ENCODE measurements around the gene LAMC3.

The LAMC3 gene

DNA sequence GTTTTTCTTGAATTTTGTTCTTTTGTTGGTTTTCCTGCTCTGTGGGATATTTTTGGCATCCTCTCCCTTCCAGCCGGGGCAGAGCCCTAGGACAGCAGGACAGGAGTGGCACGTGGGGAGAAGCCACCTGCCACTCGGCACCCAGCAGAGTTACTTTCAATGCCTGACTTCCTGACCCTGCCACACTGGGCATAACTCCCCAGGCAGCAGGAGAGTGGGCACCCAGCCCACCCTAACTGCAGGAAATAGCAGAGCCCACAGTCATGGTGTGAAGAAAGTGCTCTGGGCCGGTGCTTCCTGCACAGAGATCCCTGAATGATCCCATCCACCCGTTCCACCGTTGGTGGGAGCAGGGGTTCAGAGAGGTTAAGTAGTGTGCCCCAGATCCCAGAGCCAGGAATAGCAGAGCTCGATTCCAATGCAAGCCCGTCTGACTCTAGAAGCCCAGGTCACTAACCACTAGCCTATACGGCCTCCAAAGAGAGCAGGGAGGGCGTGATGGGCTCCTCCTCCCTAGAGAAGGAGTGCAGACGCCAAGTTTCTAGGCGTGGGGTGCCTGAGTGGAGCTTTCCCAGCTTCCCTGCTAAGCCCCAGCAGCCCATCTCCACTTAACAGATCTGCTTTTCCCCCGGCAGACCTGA, 108.3 kb downstream of the LAMC3 start:
- no peak for DNase-seq (ENCODE audit: low spot score)

DNA sequence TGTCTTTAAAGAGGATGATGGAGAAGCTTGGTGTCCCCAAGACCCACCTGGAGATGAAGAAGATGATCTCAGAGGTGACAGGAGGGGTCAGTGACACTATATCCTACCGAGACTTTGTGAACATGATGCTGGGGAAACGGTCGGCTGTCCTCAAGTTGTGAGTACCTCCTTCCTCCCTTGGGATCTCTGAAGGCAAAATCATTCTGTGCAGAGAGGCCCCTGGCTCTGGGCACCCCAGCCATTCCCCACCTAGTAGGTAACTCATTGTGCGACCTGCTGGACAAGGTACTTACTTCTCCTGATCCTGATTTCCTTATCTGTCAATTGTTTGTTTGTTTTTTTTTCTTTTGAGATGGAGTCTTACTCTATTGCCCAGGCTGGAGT, 108.8 kb downstream of the LAMC3 start:
- DNase-seq (ENCODE audit: low spot score), result no peak

DNA sequence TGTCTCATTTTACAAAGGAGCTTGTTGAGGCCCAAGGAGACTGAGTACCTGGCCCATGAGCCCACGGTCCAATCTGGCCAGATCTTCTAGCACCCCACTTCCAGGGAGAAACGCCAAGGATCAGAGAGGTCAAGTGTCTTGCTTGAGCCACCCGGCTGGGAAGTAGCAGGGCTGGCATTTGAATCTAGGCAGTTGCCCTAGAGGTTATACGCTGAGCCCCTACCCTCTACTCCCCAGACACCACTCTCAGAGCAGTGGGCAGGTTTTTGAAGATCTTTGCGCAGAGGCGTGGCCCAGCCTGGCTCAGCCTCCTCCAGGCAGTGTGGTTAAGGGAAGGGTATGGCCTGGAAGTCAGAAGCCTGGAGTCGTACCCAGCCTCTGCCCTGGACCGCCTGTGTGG, 110.6 kb downstream of the LAMC3 start:
- no peak for DNase-seq (ENCODE audit: low spot score)

DNA sequence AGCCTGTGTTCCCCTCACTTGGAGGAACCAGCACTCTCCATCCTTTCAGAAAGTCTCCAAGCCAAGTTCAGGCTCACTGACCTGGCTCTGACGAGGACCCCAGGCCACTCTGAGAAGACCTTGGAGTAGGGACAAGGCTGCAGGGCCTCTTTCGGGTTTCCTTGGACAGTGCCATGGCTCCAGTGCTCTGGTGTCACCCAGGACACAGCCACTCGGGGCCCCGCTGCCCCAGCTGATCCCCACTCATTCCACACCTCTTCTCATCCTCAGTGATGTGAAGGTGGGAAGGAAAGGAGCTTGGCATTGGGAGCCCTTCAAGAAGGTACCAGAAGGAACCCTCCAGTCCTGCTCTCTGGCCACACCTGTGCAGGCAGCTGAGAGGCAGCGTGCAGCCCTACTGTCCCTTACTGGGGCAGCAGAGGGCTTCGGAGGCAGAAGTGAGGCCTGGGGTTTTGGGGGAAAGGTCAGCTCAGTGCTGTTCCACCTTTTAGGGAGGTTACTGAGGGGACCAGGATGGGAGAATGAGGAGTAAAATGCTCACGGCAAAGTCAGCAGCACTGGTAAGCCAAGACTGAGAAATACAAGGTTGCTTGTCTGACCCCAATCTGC, 111.8 kb downstream of the LAMC3 start:
- no peak for DNase-seq (ENCODE audit: low spot score)

DNA sequence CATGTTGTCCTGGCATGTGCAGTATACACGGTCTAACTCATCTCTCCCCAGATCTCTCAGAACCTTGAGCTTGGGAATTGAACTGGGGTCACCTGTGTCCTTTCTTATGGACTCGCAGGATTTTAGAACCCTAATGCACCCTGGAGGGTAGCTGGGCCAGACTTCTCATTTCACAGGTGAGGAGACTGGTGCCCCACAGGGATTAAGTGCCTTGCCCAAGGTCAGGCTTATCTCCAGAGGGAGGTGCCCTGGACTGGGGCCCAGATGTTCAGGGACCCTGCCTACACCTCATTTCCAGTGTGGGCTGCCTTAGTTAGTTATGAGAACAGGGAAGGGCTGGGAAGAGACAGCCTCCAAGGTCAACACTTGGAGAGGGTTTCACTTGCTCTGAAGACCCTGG, 112.4 kb downstream of the LAMC3 start:
- DNase-seq (ENCODE audit: low spot score), result no peak

DNA sequence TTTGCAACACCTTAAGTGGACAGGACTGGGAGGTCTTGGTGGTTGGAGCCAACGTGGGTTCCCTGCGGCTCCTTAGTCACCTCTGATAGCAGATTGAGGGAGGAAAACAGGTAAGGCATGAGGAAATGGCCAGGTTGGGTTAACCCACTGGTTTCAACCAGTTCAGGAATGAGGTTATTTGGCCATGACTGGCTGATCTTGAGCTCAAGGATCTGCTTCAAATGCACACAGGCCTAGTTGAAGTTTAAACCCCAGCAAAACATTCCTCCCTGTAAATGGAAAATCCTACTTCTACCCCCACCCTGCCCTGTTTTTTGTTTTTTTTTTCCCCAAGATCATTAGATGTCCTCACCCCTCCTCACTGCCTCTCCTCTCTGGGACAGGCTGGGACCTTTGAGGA, 113.2 kb downstream of the LAMC3 start:
- DNase-seq (ENCODE audit: low spot score), result no peak

DNA sequence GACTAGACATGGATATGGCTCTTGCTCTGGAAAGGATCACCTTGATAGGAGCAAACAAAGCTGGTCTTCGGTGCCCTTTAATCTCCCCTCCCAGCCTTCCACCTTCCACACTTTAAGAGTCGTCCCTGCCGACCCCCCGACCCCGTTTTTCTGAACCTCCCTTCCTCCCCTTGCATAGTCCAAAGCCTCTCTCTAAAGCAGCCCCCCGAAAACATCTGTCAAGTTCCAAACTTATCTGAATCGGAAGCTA, 116.0 kb downstream of the LAMC3 start:
- DNase-seq (ENCODE audit: low spot score), result no peak

DNA sequence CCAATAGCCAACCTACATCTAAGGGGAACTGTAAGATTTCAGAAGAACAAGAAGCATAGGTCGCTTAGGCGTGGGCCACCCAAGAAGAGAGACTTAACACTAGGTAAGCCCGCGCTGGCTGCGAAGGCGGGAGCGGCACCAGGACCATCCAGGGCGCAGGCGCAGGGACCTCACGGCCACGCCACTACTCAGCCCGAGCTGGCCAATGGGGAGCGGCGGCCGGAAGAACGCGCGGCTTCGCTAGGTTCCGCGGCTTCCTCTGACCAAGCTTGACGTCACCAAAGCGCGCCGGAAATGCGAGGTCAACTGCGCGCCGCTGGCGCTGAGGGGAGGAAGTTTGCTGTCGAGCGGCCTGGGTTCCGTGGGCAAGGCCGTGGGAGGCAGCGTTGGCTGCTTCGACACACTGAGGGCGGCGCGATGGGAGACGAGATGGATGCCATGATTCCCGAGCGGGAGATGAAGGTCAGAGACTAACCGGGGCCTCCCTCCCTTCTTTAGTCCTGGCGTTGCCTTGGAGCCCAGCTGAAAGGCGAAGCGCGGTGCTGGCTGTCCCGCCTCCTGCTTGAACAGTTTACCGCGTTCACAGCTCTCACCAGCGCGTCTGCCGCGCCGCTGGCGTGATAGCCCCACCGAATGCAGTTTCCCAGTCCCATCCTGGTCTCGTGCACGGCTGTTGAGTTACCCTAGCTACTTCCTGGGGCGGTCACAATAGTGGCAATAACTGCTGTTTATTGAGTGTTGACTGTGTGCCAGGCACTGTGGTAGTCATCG, 116.5 kb downstream of the LAMC3 start, which contains the start of gene NUP214:
TSS of gene NUP214 (plus strand) at position 299 of the 771 bp plus-strand sequence. CDS start at position 418, 119 bp downstream.
- DNase-seq (ENCODE audit: low spot score), result peak; percentile 97

DNA sequence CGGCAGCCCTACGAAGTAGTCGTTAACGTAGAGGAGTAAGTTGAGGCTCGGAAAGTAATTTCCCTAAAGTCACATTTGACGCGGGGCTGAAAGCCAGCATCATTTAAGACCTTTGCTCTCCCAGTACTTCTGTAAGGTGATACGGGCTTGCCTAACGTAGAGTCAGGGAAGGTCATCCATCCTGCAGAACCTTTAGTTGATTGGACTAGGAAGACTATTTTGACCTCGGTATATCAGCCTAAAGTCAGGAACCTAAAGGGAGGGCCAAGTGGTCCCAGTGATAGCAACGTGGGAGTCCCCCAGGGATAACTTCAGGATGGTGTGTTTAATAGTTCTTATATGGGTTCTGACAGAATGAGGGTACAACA, 117.1 kb downstream of the LAMC3 start:
- DNase-seq (ENCODE audit: low spot score), result no peak

DNA sequence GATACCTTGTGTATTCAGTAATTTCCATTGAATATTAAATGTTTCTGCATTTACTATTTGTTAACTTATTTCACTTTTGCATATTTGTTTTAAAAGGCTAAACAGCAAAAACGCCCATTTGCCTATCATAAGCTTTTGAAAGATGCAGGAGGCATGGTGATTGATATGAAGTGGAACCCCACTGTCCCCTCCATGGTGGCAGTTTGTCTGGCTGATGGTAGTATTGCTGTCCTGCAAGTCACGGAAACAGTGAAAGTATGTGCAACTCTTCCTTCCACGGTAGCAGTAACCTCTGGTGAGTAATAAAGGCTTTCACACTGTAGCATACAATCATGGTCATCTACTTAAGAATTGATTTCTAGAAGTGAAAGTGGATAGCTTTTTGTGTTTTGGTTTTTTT, 120.2 kb downstream of the LAMC3 start:
- DNase-seq (ENCODE audit: low spot score), result no peak

DNA sequence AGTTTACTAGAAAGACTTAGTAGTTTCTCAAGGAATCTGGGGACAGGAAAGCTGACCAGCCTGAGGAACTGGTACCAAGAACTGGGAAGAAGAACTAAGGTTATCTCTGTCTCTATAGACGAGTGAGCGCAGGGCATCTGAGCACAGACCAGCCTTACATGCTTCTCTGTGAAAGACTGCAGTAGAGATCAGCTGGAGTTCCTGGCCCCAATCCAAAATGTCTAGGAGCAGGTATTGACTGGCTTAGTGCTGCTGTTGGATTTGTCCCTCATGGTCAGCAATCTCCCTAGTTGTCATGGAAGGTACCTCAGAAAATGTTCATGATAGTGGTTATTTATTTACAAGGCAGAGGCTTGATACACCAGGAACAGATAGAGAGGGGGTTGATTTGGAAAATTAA, 129.7 kb downstream of the LAMC3 start:
- no peak for DNase-seq (ENCODE audit: low spot score)

DNA sequence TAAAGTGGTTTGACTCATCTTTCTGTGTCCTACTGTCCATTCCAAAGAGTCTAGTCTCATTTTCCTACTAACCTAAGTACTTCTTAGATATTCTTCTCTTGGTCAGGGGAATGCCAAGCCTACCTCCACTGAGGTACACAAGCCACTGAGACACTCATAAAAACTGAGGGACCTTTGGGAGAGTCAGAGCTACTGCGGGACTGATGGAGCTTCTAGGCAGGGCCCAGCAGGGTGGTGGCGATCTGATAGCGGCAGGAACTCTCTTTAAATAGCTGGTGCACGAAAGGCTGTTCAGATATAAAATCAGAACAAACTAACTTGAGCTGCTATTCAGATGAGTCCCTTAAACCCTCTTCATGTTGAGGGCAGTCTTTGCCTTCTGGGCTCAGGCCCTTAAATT, 131.1 kb downstream of the LAMC3 start:
- DNase-seq (ENCODE audit: low spot score), result no peak

DNA sequence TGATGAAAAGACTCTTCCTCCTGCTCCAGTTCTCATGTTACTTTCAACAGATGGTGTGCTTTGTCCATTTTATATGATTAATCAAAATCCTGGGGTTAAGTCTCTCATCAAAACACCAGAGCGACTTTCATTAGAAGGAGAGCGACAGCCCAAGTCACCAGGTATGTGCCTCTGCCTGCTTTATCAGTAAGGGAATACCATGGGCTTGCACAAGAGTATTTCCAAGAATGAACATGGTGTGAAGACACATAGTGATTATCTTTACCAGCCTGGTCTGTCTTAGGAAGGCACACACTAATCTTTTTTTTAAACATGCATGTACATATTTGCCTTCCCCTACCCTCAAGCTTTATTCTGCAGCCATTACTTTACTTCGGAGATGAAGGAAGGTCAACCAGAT, 131.6 kb downstream of the LAMC3 start:
- no peak for DNase-seq (ENCODE audit: low spot score)

DNA sequence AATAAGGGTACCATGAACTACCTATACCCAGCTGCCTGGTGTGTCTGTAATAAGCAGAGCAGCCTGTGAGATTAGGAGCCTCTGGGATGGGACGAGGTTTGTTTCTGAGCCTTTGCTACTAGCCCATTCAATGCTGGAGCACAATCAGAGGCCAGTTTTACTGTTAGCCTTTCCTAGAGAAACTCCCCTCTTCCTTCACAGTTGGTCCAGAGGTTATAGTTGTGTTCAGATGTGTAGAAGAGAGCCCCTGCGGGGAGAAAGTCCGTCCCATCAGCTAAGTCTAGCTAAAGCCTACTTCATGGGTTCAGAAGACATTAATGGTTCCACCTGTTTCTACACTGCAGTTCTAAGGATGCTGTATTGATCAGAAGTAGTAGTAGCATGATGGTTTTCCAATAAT, 133.2 kb downstream of the LAMC3 start:
- DNase-seq (ENCODE audit: low spot score), result no peak

Data from COLO829 (cell line).